ENCODE measurements around the gene FAM219A.
"Not testable (repeated sequence)": the region's sequence is repeated elsewhere in the genome, so short reads cannot be mapped to it uniquely, and the experiment has no call there.

The FAM219A gene

DNA sequence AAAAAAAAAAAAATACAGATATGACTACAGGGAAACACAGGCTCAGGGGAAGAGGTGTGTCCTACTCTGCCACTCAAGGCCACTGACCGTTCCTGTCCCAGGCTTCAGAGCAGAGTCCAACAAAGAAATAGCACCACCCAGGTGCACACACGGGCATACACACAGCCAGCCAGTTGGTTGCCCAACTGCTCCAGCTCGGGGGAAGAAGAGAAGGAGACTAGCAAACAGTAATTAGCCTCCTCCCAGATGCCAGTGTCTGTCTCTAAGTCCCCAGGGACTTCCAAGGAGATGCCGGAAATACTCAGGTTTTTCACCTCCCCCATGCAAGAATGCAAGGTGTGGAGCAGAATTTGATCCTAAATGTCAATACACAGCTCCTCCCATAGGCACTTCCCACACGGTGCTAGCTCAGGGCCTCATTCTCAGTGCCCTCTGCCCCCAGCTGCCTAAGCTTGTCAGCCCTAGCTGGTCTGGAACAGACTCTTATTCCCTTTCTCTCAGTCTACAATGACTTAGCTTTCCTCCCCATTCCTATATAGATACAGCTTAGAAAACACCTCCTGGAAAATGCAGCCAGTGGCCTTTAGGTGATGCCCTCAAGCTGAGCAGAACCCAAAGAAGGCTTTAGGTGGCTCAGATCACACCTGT is 83.3 kb downstream of the FAM219A start:
- no peaks in the 10 kb centered on the region for H3K9me3 ChIP-seq (ENCODE audit: control insufficient read depth, low read length)
- H3K4me1 ChIP-seq (ENCODE audit: control insufficient read depth, insufficient read depth, low read length, poor library complexity, severe bottlenecking): peaks cover 15% of the 10 kb centered on the region
- H3K27ac ChIP-seq (ENCODE audit: insufficient read depth, low read length, poor library complexity, severe bottlenecking): no peak overlapping the region
- no peak overlapping the region for H3K4me3 ChIP-seq (ENCODE audit: insufficient read depth, low read depth, low read length, poor library complexity, severe bottlenecking)
- no peaks in the 10 kb centered on the region for H3K36me3 ChIP-seq (ENCODE audit: control insufficient read depth, insufficient read depth, low read length)
- H3K27me3 ChIP-seq (replicated peaks; ENCODE audit: control insufficient read depth, insufficient read depth, low read length, poor library complexity, severe bottlenecking): no peaks in the 10 kb centered on the region
- no peak for DNase-seq

DNA sequence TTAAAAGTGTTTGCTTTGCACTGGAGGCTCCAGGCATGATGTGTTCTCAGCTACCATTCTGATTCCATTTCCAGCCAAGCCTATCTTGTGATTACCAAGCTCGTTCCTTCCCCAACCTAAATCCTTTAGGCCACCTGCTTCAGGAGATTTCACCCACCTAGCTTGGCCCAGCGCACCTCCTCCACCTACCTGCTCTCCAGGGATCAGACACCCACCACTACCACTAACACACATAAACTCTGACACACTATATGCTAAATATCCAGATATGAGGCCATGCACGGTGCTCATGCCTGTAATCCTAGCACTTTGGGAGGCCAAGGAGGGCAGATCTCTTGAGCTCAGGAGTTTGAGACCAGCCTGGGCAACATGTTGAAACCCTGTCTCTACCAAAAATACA is 84.0 kb downstream of the FAM219A start:
- no peak overlapping the region for H3K4me3 ChIP-seq (ENCODE audit: insufficient read depth, low read depth, low read length, poor library complexity, severe bottlenecking)
- H3K27ac ChIP-seq (ENCODE audit: insufficient read depth, low read length, poor library complexity, severe bottlenecking): no peak overlapping the region
- no peak for DNase-seq
- no peaks in the 10 kb centered on the region for H3K36me3 ChIP-seq (ENCODE audit: control insufficient read depth, insufficient read depth, low read length)
- no peaks in the 10 kb centered on the region for H3K9me3 ChIP-seq (ENCODE audit: control insufficient read depth, low read length)
- no peaks in the 10 kb centered on the region for H3K27me3 ChIP-seq (replicated peaks; ENCODE audit: control insufficient read depth, insufficient read depth, low read length, poor library complexity, severe bottlenecking)
- peaks cover 8% of the 10 kb centered on the region for H3K4me1 ChIP-seq (ENCODE audit: control insufficient read depth, insufficient read depth, low read length, poor library complexity, severe bottlenecking)

DNA sequence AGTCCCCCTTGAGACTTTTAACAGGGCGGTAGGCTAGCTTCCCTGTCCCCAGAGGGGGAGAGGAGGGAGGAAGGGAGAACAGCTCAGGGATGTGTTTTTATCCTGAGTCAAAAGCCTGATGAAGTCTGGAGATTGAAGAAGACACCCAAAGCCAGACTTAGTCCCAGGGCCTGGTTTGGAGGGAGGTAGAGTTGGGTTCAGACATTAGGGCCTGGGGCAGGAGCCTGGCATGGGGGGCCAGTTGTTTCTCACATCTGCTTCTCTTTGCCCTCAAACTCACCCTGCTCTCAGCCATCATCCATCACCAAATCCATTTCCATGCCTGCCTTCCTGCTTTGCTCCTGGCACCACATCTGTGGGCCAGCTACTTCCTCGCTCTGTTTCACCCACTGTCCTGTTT is 84.6 kb downstream of the FAM219A start:
- peaks cover 8% of the 10 kb centered on the region for H3K4me1 ChIP-seq (ENCODE audit: control insufficient read depth, insufficient read depth, low read length, poor library complexity, severe bottlenecking)
- no peak for DNase-seq
- H3K36me3 ChIP-seq (ENCODE audit: control insufficient read depth, insufficient read depth, low read length): no peaks in the 10 kb centered on the region

DNA sequence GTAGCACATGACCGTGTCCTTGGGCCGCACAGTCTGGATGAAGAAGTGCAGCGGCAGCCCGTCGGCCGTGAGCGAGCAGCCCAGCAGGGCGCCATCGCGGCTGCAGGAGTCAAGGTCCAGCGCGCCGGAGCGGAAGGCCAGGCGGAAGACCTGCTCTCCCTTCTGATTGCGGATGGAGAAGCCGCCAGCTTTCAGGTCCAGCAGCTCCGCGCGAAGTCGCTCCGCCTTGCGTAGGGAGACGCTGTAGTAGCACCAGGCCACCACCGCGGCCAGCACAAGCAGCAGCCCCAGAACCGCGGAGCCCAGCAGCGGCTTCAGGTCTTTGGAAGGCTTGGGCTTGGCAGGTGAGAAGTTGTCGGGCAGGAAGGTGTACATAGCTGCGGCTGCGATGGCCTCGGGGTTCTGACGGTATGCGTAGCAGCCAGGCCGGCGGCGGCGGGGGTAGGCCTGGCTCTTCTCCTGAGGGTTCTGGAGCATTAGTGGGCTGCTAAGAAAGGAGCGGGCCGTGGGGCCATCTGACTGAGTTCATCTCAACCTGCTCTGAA is 85.8 kb downstream of the FAM219A start:
- Histone ChIP-seq H3K27ac (ENCODE audit: insufficient read depth, low read length, poor library complexity, severe bottlenecking) (no peak overlapping the region), H3K9me3 (ENCODE audit: control insufficient read depth, low read length) (no peaks in the 10 kb centered on the region), H3K36me3 (ENCODE audit: control insufficient read depth, insufficient read depth, low read length) (no peaks in the 10 kb centered on the region), H3K4me3 (ENCODE audit: insufficient read depth, low read depth, low read length, poor library complexity, severe bottlenecking) (no peak overlapping the region), H3K27me3 (replicated peaks; ENCODE audit: control insufficient read depth, insufficient read depth, low read length, poor library complexity, severe bottlenecking) (no peaks in the 10 kb centered on the region), H3K4me1 (ENCODE audit: control insufficient read depth, insufficient read depth, low read length, poor library complexity, severe bottlenecking) (peaks cover 8% of the 10 kb centered on the region)
- no peak for DNase-seq

More for the DNA sequence above, 84.6 kb downstream of the FAM219A start:
- Histone ChIP-seq H3K4me3 (ENCODE audit: insufficient read depth, low read depth, low read length, poor library complexity, severe bottlenecking) (no peak overlapping the region), H3K27me3 (replicated peaks; ENCODE audit: control insufficient read depth, insufficient read depth, low read length, poor library complexity, severe bottlenecking) (no peaks in the 10 kb centered on the region), H3K9me3 (ENCODE audit: control insufficient read depth, low read length) (no peaks in the 10 kb centered on the region), H3K27ac (ENCODE audit: insufficient read depth, low read length, poor library complexity, severe bottlenecking) (no peak overlapping the region)

DNA sequence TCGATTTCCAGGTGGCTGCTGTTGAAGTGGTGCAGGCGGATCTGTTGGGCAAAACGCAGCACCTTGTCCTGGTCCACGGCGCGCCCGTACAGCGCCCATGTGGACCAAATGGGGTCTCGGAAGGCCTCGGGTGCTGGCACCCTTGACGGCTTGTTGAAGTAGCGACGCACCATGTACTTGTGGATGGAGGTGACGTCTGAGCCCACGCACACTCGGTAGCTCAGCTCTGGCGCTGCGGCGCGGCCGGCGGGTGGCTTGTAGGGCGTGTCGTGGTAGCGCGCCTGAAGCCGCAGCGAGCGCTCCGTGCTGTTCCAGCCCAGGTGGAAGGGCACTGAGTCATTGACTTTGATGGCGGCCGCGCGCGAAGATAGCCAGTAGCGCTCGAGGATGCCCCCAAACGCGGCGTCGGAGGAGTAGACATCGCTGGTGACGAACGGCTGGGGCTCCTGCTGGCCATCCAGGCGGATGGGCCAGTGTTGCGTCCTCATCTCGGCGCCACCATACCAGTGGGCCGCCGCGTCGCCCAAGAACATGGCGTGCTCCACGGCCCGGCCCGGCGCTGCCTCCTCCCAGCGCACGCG is 86.4 kb downstream of the FAM219A start:
- no peak overlapping the region for H3K27ac ChIP-seq (ENCODE audit: insufficient read depth, low read length, poor library complexity, severe bottlenecking)

DNA sequence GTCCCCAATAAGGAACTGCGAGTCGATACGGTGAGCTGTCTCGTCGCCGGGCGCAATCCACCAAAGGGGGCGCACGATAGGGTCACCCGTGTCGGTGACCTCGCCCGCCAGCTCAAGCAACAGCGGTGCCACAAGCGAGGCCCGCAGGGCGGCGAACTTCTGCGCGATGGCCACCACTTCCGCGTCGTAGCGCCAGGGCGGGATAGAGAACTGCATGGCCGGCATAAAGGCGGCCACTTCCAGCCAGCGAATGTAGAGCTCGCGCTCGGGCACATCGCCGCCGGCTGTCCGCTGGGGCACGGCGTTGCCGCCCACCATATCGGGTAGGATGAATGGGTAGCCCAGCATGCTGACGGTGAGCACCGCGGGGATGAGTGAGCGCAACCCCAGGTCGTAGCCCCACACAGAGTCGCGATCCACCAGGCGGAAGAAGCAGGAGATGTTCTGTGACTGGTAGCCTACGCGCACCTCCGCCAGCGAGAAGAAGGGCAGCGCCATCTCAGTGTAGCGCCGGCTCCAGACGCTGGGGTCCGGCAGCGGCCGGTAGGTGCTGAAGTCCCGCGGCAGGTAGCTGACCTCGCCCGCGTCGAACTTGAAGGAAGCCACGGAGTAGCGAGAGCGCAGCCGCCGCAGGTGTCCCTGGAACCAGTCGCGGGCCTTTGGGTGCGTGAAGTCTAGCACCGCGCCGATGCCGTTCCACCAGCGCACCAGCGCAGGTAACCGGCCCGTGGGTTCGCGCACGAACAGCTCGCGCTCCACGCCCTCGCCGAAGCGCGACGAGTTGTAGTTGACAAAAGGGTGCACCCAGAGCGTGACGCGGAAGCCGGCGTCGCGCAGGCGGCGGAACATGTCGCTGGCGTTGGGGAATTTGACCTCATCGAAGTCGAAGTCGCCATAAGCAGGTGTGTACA is 87.1 kb downstream of the FAM219A start:
- no peaks in the 10 kb centered on the region for H3K36me3 ChIP-seq (ENCODE audit: control insufficient read depth, insufficient read depth, low read length)
- no peak for DNase-seq
- H3K4me3 ChIP-seq (ENCODE audit: insufficient read depth, low read depth, low read length, poor library complexity, severe bottlenecking): no peak overlapping the region
- no peak overlapping the region for H3K27ac ChIP-seq (ENCODE audit: insufficient read depth, low read length, poor library complexity, severe bottlenecking)
- H3K4me1 ChIP-seq (ENCODE audit: control insufficient read depth, insufficient read depth, low read length, poor library complexity, severe bottlenecking): peaks cover 3% of the 10 kb centered on the region
- H3K27me3 ChIP-seq (replicated peaks; ENCODE audit: control insufficient read depth, insufficient read depth, low read length, poor library complexity, severe bottlenecking): no peaks in the 10 kb centered on the region
- H3K9me3 ChIP-seq (ENCODE audit: control insufficient read depth, low read length): no peaks in the 10 kb centered on the region

More for the DNA sequence above, 86.4 kb downstream of the FAM219A start:
- Histone ChIP-seq H3K36me3 (ENCODE audit: control insufficient read depth, insufficient read depth, low read length) (no peaks in the 10 kb centered on the region), H3K9me3 (ENCODE audit: control insufficient read depth, low read length) (no peaks in the 10 kb centered on the region), H3K4me3 (ENCODE audit: insufficient read depth, low read depth, low read length, poor library complexity, severe bottlenecking) (no peak overlapping the region), H3K4me1 (ENCODE audit: control insufficient read depth, insufficient read depth, low read length, poor library complexity, severe bottlenecking) (peaks cover 3% of the 10 kb centered on the region), H3K27me3 (replicated peaks; ENCODE audit: control insufficient read depth, insufficient read depth, low read length, poor library complexity, severe bottlenecking) (no peaks in the 10 kb centered on the region)
- DNase-seq: no peak

DNA sequence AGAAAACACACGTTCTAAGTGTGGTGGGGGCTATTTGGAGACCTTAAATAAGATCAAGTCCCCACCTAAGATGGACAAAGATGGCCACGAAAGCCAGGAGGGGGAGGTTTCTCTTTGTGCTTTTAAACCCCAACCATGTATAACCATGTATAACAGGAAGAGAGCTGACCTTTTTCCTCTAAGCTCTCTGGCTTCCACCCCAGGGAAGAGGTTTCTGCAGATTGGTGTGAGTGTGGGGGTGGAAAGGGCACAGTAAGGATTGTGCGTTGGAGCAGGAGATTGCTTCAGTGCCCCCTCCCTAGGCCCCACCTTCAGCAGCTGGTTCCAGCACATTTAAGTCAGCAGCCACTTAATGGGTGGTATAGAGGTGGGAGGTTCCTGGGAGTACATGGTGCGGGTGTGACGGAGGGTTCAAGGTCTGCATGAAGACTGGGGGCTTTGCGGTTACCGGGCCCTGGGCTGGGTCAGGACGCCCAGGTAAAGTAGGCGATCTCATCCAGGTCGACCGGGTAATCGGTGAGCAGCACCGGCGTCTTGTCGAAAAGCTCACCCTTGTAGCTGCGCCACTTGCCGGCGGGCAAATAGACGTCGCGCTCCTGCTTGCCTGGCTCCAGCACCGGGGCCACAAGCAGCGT is 87.9 kb downstream of the FAM219A start:
- Histone ChIP-seq H3K9me3 (ENCODE audit: control insufficient read depth, low read length) (no peaks in the 10 kb centered on the region), H3K36me3 (ENCODE audit: control insufficient read depth, insufficient read depth, low read length) (no peaks in the 10 kb centered on the region), H3K4me3 (ENCODE audit: insufficient read depth, low read depth, low read length, poor library complexity, severe bottlenecking) (no peak overlapping the region), H3K27ac (ENCODE audit: insufficient read depth, low read length, poor library complexity, severe bottlenecking) (no peak overlapping the region), H3K27me3 (replicated peaks; ENCODE audit: control insufficient read depth, insufficient read depth, low read length, poor library complexity, severe bottlenecking) (no peaks in the 10 kb centered on the region), H3K4me1 (ENCODE audit: control insufficient read depth, insufficient read depth, low read length, poor library complexity, severe bottlenecking) (no peaks in the 10 kb centered on the region)
- DNase-seq: no peak

DNA sequence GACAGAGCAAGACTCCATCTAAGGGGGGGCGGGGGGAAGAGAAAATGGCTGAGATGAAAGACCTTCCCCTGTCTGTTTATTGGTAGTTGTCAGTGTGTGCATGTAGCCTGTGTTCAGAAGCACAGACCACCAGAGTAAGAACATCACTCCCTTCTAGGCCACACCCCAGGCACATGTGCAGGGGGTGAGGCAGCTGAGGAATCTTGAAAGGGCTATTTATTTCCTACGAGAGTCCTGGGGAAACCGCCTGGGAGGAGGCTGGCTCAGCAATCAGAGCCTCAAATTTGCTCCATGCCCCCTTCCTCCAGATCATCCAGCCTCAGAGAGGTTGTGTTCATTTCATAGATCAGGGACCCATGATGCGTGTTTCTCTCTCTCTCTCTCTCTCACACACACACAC is 88.7 kb downstream of the FAM219A start:
- Histone ChIP-seq H3K27me3 (replicated peaks; ENCODE audit: control insufficient read depth, insufficient read depth, low read length, poor library complexity, severe bottlenecking) (no peaks in the 10 kb centered on the region), H3K36me3 (ENCODE audit: control insufficient read depth, insufficient read depth, low read length) (no peaks in the 10 kb centered on the region), H3K9me3 (ENCODE audit: control insufficient read depth, low read length) (no peaks in the 10 kb centered on the region), H3K4me1 (ENCODE audit: control insufficient read depth, insufficient read depth, low read length, poor library complexity, severe bottlenecking) (no peaks in the 10 kb centered on the region), H3K4me3 (ENCODE audit: insufficient read depth, low read depth, low read length, poor library complexity, severe bottlenecking) (no peak overlapping the region), H3K27ac (ENCODE audit: insufficient read depth, low read length, poor library complexity, severe bottlenecking) (no peak overlapping the region)
- DNase-seq: no peak

DNA sequence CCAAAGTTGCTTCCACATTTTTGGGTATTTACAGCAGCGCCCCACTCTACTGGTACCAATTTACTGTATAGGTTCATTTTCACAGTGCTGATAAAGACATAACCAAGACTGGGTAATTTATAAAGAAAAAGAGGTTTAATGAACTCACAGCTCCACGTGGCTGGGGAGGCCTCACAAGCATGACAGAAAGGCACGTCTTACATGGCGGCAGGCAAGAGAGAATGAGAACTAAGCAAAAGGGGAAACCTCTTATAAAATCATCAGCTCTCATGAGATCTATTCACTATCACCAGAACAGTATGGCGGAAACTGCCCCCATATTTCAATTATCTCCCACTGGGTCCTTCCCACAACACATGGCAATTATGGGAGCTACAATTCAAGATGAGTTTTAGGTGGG is 89.6 kb downstream of the FAM219A start:
- not testable (repeated sequence) for H3K4me3 ChIP-seq (ENCODE audit: insufficient read depth, low read depth, low read length, poor library complexity, severe bottlenecking); H3K4me1 ChIP-seq (ENCODE audit: control insufficient read depth, insufficient read depth, low read length, poor library complexity, severe bottlenecking); DNase-seq; H3K9me3 ChIP-seq (ENCODE audit: control insufficient read depth, low read length); H3K27me3 ChIP-seq (replicated peaks; ENCODE audit: control insufficient read depth, insufficient read depth, low read length, poor library complexity, severe bottlenecking); H3K36me3 ChIP-seq (ENCODE audit: control insufficient read depth, insufficient read depth, low read length); H3K27ac ChIP-seq (ENCODE audit: insufficient read depth, low read length, poor library complexity, severe bottlenecking)
